GM18861 (cell line): ENCODE measurements around the gene HSPA2.
"Not testable (repeated sequence)": the region's sequence is repeated elsewhere in the genome, so short reads cannot be mapped to it uniquely, and the experiment has no call there.

ENCODE experiments used
- ATAC-seq: cut with Tn5 transposase; IDR thresholded peaks from one replicate; pipeline ENCODE4 v1.9.1; 2021; ENCODE audit not compliant: unreplicated experiment

Gene HSPA2

DNA sequence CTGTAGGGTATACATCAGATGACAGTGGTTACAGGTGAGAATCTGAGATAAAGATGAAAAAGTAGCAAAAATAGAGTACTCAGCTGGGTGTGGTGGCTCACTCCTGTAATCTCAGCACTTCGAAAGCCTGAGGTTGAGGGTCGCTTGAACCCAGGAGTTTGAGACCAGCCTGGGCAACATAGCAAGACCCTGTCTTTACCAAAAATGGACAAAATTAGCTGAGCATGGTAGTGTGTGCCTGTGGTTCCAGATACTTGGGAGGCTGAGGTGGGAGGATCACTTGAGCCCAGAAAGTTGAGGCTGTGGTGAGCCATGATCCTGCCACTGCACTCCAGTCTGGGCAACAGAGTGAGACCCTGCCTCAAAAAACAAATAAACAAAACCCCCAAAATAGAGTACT is 17.7 kb downstream of the HSPA2 start:
- ATAC-seq = not testable (repeated sequence)

- ATAC-seq = no peak
Measured at GRCh38 chr14:64561631-64562030, 21.1 kb downstream of the HSPA2 start.

- no peak for ATAC-seq
Measured at GRCh38 chr14:64562436-64562835, 21.9 kb downstream of the HSPA2 start.

GRCh38 chr14:64563696-64564095 is 23.2 kb downstream of the HSPA2 start:
- ATAC-seq = no peak

DNA sequence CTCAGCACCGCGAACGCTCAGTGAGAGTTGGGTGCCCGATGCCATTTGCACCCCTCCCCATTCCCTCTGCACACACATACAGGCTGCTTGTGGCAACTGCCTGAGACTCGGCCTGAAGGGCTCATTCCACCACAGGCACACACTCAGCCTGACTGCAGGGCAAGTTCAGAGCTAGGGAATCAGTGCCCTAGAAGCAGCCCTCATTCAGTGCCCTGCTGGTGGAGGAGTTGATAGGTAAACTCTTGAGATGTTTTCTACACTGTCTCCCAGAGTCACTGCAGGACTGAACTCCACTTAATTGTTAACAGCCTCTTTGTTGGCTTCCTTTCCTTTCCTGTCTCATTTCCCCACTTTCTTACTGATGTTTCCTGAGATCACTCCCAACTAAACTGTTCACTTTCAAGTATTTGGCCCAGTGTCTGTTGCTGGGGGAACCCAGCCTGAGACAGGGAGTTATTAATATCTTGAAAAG is 26.1 kb downstream of the HSPA2 start:
- no peak for ATAC-seq

DNA sequence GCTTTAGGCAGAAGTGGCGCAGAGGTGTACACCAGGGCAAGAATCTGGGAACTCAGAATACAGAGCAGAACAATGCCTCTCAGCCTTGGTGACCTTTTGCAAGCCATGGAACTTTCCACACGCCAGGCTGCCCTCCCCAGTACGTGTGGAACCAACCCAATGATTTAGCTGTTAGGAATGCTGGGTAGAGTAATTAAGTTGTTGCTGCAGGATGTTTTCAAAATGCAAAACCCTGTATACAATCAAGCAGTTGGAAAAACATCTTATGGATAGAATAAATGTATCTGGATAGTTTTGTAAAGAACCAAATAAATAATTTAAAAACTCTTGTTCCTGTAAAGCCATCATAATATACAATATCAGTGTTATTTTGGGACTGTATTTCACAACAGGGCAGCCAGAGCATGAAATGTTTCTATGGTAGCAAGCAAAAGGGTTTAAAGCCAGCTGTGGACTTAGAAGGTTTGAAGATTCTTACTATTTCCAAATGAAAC is 28.6 kb downstream of the HSPA2 start:
- no peak for ATAC-seq

DNA sequence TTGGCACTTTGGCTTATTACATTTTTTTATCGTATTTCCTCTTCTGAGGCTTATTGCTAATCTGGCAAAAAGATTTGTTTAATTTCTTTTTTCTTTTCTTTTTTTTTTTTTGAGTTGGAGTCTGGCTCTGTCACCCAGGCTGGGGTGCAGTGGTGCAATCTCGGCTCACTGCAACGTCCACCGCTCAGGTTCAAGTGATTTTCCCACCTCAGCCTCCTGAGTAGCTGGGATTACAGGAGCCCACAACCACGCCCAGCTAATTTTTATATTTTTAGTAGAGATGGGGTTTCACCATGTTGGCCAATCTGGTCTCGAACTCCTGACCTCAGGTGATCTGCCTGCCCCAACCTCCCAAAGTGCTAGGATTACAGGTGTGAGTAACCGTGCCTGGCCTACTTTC is 29.1 kb downstream of the HSPA2 start:
- not testable (repeated sequence) for ATAC-seq

GRCh38 chr14:64572386-64573104 is 32.0 kb downstream of the HSPA2 start:
- ATAC-seq = no peak

DNA sequence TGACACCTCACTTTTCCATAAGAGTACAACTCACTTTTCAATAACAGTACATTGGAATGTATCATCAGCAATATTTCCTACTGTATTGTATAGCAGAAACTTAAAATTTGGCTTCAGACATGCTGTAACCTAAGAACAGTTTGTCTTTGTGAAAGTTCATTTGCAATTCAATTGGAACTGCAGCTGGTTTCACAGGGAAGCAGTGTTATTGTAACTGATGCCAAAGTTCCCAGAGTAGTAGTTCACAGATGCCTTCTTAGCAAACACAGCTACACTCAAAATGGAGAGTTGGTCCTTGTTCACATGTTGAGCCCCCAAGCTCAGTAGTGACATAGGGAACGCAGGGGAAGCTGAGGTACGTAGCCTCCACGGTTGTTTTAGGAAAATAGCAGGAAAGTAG is 32.6 kb downstream of the HSPA2 start:
- no peak for ATAC-seq

- ATAC-seq = no peak
Measured at GRCh38 chr14:64574371-64575107, 34.0 kb downstream of the HSPA2 start.

GRCh38 chr14:64577211-64577610 is 36.7 kb downstream of the HSPA2 start:
- no peak for ATAC-seq

DNA sequence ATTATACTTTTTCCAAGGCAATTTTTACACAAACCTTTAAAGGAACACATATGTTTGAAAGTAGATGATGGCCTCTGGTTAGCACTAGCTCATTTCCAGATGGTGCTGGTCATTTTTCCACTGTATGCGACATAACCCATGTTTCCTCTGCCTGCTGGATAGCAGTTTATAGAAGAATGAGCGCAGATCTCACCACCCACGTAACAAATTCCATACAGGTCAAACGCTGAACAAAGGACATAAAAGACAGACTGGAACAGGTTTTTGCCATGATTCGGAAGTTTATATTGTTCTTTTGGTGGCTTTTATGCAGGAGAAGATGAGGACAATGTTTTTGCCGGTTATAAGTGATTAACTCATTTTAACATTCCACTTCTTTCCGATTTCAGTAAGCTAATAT is 39.9 kb downstream of the HSPA2 start:
- no peak for ATAC-seq

- ATAC-seq = no peak
Measured at GRCh38 chr14:64581363-64581762, 40.8 kb downstream of the HSPA2 start.

GRCh38 chr14:64581817-64582216 is 41.3 kb downstream of the HSPA2 start:
- ATAC-seq = no peak

DNA sequence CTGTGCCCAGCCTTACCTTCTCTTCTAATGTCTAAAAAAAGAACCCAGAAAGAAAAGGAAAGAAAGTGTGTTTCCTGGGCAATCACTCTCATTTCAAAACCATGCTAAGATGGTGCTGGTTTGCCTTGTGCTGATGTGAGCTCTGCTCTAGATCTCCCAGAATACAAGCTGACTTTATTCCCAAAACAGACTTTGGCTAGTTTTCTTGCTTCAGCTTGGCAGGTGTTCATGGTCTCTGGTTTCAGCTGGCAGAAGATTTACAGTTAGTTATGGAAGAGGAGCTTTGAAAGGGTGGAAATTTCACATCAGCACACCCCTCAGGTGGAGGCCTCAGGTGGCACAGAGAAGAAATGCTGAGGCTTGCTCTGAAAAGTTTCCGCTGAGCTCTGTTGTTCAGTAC is 43.6 kb downstream of the HSPA2 start:
- no peak for ATAC-seq

DNA sequence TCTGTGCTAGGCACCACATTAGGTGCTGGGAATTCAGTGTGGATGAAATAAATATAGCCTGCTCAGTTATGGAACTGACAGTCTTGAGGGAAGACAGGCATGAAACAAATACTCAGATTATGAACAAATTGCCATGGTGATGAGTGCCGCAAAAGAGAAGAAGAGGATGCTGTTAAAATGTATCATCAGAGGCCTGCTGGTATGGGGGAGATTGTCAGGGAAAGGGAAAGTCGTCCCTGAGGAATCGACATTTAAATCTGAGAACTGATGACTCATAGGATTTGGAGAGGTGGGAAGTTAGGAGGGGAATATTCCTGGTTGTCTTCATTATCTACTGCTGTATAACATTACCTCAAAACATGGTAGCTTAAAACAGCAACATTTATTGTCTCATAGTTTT is 51.3 kb downstream of the HSPA2 start:
- no peak for ATAC-seq
